22Rv1 (cell line): ENCODE measurements around the gene PTPRM.

Experiments
- H3K27ac ChIP-seq: fragments of 450-650 bp; 2 replicates; pipeline ENCODE4 v1.5.1; 2017
- ZFX ChIP-seq: fragments of 450-650 bp; IDR thresholded peaks from 2 replicates; pipeline ENCODE4 v1.6.1; 2017; ENCODE audit warnings: antibody characterized with exemption, borderline replicate concordance
- TF ChIP-seq, protein P1 (sequence below): fragments of 450-650 bp; IDR thresholded peaks from 2 replicates; pipeline ENCODE4 v1.5.1; 2017; ENCODE audit warnings: mild to moderate bottlenecking

Gene PTPRM

DNA sequence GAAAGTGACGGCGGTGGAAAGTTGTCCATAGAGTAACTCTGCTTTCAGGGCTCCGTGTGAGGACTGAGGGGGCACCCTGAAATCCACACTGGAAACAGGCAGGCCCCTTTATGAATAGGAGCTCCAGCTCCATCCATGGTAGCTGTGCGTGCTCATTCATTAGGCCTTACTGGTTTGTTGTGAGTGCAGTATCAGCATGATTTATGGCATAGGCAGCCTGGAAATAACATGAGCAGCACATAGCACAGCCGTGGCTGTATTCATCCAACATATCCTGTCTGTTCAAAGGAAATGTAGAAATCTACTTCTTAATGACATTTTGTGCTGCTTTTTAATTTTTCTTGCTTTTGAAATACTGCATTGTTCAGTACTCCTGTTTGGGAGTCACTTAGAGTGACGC lies 627.3 kb downstream of the PTPRM start:
- no peak overlapping the region for H3K27ac ChIP-seq
- TF ChIP-seq ZFX: no peak

DNA sequence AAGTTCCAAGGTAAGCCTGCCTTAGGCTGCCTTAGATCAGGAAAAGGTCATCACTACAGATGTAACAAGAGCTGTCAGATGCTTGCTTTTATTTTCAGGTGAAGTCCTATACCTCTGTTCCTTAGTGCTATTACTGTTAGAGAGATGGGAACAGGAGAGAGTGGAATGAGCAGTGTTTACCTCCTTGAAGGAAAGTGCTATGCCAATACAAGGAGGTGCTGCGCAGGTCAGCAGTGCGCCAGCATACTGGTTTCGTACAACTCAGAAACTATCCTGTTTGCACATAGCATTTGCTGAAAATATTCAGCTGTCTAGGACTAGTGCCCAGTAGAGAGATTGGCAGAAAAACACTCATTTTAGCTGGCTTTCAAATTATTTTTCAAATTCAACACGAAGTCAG lies 629.1 kb downstream of the PTPRM start:
- no peak for TF ChIP-seq ZFX
- TF ChIP-seq, protein P1, sequence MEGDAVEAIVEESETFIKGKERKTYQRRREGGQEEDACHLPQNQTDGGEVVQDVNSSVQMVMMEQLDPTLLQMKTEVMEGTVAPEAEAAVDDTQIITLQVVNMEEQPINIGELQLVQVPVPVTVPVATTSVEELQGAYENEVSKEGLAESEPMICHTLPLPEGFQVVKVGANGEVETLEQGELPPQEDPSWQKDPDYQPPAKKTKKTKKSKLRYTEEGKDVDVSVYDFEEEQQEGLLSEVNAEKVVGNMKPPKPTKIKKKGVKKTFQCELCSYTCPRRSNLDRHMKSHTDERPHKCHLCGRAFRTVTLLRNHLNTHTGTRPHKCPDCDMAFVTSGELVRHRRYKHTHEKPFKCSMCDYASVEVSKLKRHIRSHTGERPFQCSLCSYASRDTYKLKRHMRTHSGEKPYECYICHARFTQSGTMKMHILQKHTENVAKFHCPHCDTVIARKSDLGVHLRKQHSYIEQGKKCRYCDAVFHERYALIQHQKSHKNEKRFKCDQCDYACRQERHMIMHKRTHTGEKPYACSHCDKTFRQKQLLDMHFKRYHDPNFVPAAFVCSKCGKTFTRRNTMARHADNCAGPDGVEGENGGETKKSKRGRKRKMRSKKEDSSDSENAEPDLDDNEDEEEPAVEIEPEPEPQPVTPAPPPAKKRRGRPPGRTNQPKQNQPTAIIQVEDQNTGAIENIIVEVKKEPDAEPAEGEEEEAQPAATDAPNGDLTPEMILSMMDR: no peak
- H3K27ac ChIP-seq: no peak overlapping the region

DNA sequence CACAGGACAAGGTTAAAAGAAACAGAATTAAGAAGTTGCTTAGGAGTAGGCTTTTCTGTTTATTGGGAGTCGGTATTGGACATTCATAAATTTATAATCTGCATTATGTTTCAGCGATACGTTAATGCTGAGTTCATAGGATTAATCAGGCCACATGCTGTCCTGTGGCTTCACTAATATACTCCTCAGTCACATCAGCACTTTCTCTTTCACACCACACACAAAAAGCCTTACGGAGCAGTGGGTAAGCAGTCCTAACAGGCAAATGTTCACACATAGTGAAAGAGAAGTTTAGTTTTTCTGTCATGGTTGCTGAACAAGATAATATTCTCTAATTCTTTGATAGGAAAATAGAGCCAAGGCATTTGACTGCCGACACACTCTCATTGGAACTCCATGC lies 630.4 kb downstream of the PTPRM start:
- no peak for TF ChIP-seq ZFX
- TF ChIP-seq, protein P1: no peak
- no peak overlapping the region for H3K27ac ChIP-seq

DNA sequence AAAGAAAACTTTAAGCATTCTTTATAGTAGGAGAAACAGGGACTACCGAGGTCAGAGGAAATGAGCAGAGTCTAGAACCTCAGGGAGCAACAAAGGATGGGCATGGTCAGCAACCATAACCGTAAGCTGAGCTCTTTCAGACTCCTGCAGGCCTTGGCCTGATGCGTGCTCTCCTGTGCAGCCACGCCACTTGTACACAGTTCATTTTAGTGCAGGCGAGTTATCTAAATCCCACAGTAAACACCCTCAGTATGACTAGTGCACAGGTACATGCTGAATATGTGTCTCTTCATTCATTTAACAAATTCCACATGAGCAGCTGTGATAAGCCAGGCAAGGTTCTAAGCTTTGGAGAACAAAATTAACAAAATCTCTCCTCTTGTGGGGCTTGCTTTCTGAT lies 640.9 kb downstream of the PTPRM start:
- no peak overlapping the region for H3K27ac ChIP-seq
- TF ChIP-seq ZFX: no peak
- TF ChIP-seq, protein P1: no peak

DNA sequence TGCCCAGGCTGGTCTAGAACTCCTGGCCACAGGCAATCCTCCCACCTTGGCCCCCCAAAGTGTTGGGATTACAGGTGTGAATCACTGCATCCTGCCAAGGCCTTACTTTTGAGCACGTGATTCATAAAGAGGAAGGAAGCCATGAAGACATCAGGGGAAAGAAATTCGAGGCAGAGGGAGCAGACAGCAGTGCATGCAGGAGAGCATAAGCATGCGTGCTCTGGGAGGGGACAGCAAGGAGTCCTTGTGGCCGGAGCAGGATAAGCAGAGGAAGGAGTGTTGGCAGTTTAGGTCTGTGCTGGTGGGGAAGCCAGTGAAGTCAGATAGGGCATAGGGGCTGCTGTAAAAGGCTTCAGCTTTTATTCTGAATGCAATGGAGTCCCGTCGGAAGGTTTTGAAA lies 641.6 kb downstream of the PTPRM start:
- TF ChIP-seq ZFX: no peak
- TF ChIP-seq, protein P1: no peak

DNA sequence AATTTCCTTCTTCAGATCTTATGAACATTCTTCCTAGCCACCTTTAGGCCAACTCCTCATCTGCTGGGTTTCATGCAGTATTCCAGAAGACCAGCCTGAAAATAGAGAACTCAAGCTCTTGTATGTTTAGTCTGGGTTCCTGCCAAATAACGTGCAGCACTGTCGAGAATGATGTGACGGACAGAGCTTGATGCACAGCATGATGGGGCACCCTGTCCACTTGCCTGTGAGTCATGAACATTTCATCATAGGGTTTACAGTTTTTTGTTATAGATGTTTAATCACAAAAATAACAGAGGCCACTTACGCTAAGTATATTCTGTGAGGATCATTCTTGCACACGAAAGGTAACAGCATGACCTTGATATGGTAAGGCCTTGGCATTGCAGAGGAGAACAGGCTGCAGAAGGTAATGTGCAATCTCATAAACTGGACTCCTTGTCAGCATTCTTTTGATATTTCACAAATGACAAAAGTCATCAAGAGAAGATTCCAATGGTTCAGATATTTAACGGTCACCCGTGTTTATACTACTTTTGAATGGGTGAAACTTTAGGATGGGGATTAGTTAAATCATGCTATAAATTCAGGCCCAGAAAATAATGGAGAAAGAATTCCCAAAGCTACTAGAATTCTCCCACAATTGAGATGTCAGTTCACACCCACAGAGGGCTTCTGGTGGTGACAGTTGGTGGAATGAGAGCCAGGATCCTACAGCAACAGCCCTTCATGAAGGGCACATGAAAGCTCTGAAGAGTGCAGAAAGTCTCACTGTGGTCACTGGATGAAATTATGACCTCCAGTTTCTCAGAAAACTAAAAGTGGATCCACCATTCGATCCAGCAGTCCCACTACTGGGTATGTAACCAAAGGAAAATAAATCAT lies 646.0 kb downstream of the PTPRM start:
- TF ChIP-seq, protein P1: no peak
- TF ChIP-seq ZFX: no peak
- H3K27ac ChIP-seq: no peak overlapping the region

More for the DNA sequence above, 641.6 kb downstream of the PTPRM start:
- H3K27ac ChIP-seq: no peak overlapping the region

DNA sequence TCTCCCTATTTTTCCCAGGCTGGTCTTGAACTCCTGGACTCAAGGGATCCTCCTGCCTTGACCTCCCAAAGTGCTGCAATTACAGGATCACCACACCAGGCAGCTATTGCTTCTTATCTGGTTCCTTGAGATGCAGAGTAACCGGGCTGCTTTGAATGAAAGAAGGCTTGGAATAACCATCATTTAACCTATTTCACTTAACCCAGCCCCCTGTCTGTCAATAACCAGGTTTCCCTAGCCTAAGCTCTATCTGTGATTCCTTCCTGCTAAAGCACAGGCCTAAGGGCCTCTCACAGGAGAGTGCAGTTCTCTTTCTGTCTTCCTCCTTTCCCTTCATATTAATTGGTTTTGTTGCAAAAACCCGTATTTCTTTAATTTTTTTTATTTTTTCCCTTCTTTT lies 648.6 kb downstream of the PTPRM start:
- H3K27ac ChIP-seq: no peak overlapping the region
- no peak for TF ChIP-seq ZFX
- TF ChIP-seq, protein P1: no peak
